GM19351 (cell line): ENCODE measurements around the gene NET1.
"Not testable (repeated sequence)": the region's sequence is repeated elsewhere in the genome, so short reads cannot be mapped to it uniquely, and the experiment has no call there.

Experiments used
- ATAC-seq: cut with Tn5 transposase; IDR thresholded peaks from one replicate; pipeline ENCODE4 v1.9.1; 2021; ENCODE audit warnings: mild to moderate bottlenecking, moderate library complexity; ENCODE audit not compliant: unreplicated experiment

The NET1 gene

GRCh38 chr10:5461914-5462840 is 49.8 kb downstream of the NET1 start:
- no peak for ATAC-seq

GRCh38 chr10:5462841-5463293 is 50.5 kb downstream of the NET1 start:
- ATAC-seq = no peak

GRCh38 chr10:5464546-5464945 is 52.2 kb downstream of the NET1 start:
- ATAC-seq = no peak

- ATAC-seq = no peak
Measured at GRCh38 chr10:5465976-5466450, 53.7 kb downstream of the NET1 start.

GRCh38 chr10:5466451-5467206 is 54.3 kb downstream of the NET1 start:
- ATAC-seq = no peak

GRCh38 chr10:5467207-5467535 is 54.8 kb downstream of the NET1 start:
- no peak for ATAC-seq

- ATAC-seq = no peak
Measured at GRCh38 chr10:5467634-5468255, 55.4 kb downstream of the NET1 start.

- no peak for ATAC-seq
Measured at GRCh38 chr10:5468262-5469106, 56.1 kb downstream of the NET1 start.

- ATAC-seq = no peak
Measured at GRCh38 chr10:5469353-5470061, 57.1 kb downstream of the NET1 start.

- ATAC-seq = no peak
Measured at GRCh38 chr10:5470062-5470751, 57.9 kb downstream of the NET1 start.

GRCh38 chr10:5474642-5475041 is 62.3 kb downstream of the NET1 start:
- not testable (repeated sequence) for ATAC-seq

- ATAC-seq = not testable (repeated sequence)
Measured at GRCh38 chr10:5475088-5475487, 62.7 kb downstream of the NET1 start.

GRCh38 chr10:5475974-5476807 is 63.8 kb downstream of the NET1 start:
- ATAC-seq = not testable (repeated sequence)

- no peak for ATAC-seq
Measured at GRCh38 chr10:5476918-5477525, 64.7 kb downstream of the NET1 start.

- no peak for ATAC-seq
Measured at GRCh38 chr10:5477948-5478693, 65.8 kb downstream of the NET1 start.

GRCh38 chr10:5478694-5479305 is 66.4 kb downstream of the NET1 start:
- ATAC-seq = no peak
